HG03565 (cell line): ENCODE results near the gene SFT2D1.

Source experiments
- ATAC-seq: cut with Tn5 transposase; IDR thresholded peaks from one replicate; pipeline ENCODE4 v1.9.1; 2021; ENCODE audit warnings: mild to moderate bottlenecking, moderate library complexity; ENCODE audit not compliant: unreplicated experiment

The SFT2D1 gene

GRCh38 chr6:166308769-166309589 lies 33.4 kb downstream of the SFT2D1 start:
- no peak for ATAC-seq

- ATAC-seq = no peak
Observed at GRCh38 chr6:166308033-166308768, 34.1 kb downstream of the SFT2D1 start, which contains the start of gene PRR18. PRR18 (minus strand) TSS chr6:166308392; CDS start chr6:166308142, 250 bp downstream.

- ATAC-seq = no peak
Observed at GRCh38 chr6:166307082-166308032, 35.0 kb downstream of the SFT2D1 start.

GRCh38 chr6:166306378-166307081 lies 35.8 kb downstream of the SFT2D1 start:
- no peak for ATAC-seq

- no peak for ATAC-seq
Observed at GRCh38 chr6:166305562-166306117, 36.7 kb downstream of the SFT2D1 start.

GRCh38 chr6:166304106-166304505 lies 38.2 kb downstream of the SFT2D1 start:
- no peak for ATAC-seq

- ATAC-seq = no peak
Observed at GRCh38 chr6:166301611-166302529, 40.5 kb downstream of the SFT2D1 start.

GRCh38 chr6:166300357-166300987 lies 41.9 kb downstream of the SFT2D1 start:
- ATAC-seq = no peak

- no peak for ATAC-seq
Observed at GRCh38 chr6:166297606-166298005, 44.7 kb downstream of the SFT2D1 start.

- no peak for ATAC-seq
Observed at GRCh38 chr6:166296035-166296883, 46.1 kb downstream of the SFT2D1 start.

GRCh38 chr6:166293731-166294584 lies 48.4 kb downstream of the SFT2D1 start:
- ATAC-seq = no peak

GRCh38 chr6:166289207-166290060 lies 52.9 kb downstream of the SFT2D1 start:
- ATAC-seq = no peak

GRCh38 chr6:166286839-166287271 lies 55.5 kb downstream of the SFT2D1 start:
- peak; percentile 93 for ATAC-seq

- ATAC-seq = no peak
Observed at GRCh38 chr6:166285233-166285632, 57.1 kb downstream of the SFT2D1 start.

- ATAC-seq = no peak
Observed at GRCh38 chr6:166284640-166285039, 57.7 kb downstream of the SFT2D1 start.
